HG03457 (cell line): Measurements from ENCODE around the gene PAX2.

Experiments used
- ATAC-seq: cut with Tn5 transposase; IDR thresholded peaks from one replicate; pipeline ENCODE4 v1.9.1; 2021; ENCODE audit warnings: moderate number of reproducible peaks; ENCODE audit not compliant: unreplicated experiment

PAX2 gene

DNA sequence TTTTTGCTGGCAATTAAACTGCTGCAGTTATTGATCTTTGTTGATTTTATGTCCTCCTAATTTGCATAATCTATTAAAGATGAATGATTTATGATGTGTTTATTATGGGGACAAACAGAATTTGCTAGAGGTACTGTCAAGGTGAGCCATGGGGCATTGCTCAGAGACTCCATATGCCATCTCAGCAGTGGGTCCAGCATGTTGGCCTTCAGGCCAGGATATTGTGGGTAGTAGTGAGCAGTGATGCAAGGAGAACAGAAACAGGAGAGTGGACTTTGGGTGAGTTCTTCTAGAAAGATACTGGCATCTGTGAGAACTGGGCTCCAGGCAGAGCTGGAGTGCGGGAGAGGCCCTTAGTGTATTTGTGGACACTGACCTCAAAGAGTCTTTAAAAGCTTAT, 65.9 kb downstream of the PAX2 start:
- no peak for ATAC-seq

DNA sequence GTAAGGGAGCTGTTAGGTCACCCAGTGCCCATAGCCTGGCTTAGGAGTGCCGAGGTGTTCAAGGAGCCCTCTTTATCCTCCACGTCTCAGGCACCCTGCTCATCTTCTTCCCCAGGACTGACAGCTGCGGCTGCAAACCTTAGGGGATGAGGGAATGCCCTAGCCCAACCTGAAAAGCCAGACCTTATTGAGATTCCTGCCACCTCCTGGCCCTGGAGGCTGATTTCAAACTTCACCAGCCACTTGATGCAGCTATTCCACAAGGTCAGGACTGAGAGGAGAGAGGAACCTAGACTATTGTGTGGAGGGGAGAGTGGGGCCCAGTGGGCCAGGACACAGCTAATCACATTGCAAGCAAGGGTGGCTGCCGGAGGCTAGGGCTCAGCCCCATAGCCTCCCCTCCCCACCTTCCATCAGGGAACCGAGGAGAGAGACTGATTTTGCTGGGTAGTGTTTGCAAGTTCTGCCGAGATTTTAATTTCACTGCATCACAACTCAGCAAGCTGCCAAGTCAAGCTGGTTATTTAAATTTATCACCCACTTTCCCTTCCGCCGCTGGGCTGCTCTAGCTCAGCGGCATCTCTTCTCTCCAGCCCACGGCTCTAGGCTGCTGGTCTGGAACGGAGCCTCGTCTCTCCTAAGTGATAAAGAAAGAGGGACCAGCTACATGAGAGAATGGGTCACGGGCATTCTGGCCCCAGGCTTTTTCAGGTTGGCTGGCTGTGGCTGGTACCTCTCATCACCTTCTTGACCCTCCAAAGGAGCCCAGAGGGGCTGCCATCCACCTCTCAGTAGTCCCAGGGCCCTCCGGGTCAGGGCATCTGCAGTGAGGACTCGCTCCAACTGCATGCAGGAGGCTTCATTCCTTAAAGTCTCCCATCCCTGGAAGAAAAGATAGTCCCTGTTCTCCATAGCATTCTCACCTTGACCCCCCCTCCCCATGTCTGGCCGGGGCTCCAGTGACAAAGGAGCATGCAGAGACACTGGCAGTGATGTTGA, 66.7 kb downstream of the PAX2 start:
- ATAC-seq: no peak

DNA sequence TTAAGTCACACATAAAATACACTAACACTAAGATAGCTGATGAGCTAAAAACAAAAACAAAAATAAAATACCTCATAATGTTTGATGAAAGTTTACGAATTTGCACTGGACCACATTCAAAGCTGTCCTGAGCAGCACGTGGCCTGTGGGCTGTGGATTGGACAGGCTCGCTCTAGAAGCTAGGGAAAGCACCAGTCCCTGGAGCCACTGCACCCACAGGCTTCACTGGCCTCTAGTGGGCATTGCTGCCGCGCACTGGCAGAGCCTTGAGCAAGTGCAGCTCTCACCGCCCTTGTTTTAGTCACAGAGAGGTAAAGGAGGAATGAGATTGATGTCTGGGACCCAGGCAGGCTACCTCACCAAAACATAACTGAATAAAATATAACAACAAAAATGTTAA, 67.6 kb downstream of the PAX2 start:
- no peak for ATAC-seq

DNA sequence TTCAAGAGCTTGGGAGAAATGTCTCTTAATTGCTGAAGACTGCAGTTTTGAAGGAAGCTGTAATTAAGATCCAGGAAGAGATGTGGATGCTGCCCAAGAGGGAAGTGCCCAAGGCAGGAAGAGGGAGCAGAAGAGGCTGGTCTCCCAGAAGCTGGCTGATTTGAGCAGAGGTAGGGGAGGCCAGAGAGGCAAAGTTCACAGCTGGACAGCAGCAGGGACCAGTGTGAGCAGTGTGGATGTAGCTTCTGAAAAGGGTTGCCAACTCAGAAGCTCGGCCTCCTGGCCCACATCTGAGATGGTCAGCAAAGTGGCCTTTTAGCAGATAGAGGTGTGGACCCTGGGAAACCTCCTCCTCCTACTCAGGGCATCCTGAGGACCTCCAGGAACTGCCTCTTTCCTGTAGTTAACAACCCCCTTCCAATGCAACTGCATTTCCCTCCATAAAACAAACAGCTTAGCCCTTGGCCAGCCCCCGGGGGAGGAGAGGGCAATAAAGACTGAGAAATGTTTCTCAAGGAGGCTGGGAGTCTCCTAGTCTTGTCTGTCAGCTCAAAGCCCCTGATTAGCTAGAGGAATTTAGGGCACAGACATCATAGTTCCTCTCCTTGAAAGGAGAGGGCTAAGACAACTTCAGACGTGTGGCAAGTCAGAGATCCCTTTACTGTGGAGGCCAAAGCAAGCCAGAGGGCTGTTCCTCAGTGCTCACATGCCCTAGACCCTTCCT, 69.5 kb downstream of the PAX2 start:
- no peak for ATAC-seq

DNA sequence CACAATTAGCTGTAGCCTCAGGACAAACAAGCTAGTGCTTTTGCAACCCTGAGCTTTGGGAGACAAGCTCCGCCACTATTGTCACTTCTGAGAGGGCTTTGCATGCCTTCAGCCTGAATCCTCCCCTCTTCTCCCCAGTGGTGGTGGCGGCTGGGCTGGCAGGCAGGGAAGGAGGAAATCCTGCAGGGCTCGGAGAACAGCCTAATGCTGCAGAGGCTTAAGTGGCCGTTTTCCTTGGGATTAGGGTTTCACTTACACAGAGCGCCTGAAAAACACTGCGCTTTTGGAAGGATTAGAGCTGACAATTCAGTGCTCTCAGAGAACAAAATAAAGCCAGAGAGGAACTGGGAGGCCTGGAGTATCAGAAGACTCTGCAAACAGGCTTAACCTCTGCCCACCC, 71.3 kb downstream of the PAX2 start:
- ATAC-seq: no peak

DNA sequence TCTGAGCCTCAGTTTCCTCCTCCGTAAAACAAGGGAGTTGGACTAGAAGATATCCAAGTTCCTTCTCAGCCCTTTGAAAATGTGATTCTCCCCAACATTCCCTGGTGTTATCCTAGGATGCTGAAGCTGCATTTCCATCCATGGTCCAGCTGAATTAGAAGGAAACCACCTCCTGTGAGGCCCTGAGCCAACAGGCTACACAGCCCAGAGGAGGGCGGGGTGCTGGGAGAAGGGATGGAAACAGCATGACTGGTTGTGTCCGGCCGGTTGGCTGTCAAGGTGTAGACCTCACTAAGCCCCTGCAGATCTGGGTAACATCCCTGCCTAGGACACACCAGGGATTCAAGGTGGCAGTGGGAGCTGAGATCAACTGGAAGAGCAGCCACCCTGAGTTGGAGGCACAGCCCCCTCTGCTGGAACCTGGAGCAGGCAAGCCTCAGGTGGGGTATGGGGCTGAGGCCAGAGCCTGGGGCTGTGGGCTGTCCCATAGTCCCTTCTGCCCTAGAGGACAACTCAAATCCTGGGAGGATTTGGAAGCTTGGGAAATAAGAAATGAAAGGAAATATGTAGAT, 72.0 kb downstream of the PAX2 start:
- ATAC-seq: no peak

DNA sequence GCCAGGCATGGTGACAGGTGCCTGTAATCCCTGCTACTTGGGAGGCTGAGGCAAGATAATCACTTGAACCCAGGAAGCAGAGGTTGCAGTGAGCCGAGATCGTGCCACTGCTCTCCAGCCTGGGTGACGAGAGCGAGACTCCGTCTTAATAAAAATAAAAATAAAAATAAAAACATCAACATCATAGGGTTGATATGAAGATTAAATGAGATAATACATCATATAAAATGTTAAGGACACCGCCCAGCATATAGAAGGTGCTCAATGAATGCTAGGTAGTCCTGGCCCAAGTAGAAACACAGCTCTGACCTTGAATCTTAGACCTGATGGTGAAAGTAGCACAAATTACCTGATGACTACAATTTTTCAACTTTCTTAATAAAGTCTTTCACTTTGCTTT, 74.0 kb downstream of the PAX2 start:
- ATAC-seq: no peak

DNA sequence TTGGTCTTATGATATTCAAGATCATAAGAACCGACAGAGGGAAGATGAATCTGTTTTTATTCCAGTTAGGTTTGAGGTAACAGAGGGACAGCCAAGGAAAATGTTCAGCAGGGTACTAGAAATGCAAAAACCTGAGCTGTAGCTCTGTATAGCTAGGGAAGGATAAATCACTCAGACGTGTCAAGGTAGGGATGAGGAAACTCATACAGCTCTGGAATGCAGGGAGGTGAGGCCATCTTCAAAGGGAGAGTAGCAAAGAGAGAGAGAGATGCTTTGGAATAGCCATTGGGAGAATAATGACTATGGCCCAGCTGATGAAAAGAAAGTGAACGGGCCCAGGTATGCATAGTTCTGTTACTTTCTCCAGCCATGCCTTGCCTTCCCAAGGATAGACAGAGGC, 77.8 kb downstream of the PAX2 start:
- ATAC-seq: no peak

DNA sequence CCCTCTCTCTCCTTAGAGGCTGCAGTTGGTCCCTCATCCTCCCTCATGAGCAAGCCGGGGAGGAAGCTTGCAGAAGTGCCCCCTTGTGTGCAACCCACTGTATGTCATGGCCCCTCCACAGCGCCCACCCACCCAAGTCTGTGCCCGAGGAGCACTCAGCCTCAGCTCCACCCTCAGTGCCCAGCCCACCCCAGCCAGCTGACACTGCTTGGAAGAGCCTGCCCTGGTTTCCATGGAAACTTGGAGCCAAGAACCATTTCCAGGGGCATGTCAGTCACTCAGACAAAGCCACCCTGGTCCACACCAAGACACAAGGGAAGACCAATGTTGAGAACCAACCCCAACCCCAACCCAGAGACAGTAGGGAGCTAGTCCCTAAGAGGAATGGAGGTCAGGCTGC, 79.5 kb downstream of the PAX2 start:
- no peak for ATAC-seq

DNA sequence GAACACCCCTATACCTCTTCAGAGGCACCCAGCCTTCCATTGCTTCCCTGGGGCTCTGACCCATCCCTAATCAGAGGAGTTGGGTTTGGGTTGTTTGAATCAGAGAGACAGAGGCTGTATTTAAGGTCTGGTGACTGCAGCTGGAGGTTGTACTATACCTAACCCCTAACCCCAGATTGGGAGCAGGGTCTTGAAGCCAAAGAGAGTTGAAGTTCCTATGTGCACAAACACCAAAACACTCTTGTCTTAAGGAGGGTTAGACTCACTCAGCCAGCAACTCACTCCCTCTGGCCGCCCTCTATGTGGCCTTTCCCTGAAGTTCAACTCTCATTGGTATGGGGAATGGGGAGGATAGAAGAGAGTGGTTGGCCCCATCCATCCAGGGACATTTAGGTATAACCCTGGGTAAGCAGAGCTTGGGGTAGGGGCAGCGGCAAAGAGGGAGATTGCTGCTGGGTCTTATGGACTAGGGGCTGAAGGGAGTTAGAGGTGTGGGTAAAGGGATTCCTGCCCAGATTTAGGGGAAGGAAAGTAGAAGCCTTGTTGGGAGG, 80.0 kb downstream of the PAX2 start:
- ATAC-seq: no peak

DNA sequence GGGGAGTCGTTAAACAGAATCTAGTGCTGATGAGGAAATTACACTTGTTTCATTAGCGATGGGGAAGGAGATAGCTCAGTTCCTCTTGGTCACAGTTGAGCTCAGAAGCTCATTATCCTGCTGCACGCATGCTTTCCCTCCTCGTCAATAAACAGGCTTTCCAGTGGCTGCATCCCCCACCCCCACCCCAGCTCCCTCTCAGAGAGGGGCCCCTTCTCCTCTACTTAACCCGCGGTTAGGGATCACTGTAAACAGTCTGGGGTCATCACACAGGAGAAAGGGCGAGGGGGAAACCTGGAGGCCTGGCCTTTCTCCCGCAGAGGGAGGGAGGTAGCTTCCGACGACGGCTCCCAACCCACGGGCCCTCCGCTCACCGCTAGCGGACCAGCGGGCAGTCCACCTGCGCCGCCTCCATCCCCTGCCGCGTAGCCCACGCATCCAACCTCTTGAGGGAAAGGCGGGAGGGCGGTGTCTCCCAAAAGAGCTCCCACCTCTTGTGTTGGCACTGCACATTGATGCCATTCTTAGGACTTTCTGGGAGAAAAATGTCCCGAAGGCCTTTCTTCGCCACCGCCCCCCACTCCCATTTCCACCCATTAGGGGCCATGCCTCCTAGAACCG, 80.8 kb downstream of the PAX2 start:
- ATAC-seq: no peak

DNA sequence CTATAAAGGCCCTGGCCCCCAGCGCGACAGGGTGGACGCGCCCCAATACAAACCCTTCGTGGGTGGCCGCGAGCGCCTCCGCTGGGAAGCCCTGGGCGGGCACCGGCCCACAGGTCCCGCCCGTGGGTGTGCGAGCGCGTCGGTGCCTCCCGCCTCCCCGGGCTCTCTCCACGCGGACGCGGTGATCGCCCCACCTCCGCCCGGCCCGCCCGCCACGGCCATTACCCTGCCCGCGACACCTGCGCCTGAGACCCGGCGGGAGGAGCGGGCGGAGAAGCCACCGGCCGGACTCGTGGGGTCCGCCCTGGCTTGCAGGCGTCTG, 81.2 kb downstream of the PAX2 start:
- no peak for ATAC-seq

DNA sequence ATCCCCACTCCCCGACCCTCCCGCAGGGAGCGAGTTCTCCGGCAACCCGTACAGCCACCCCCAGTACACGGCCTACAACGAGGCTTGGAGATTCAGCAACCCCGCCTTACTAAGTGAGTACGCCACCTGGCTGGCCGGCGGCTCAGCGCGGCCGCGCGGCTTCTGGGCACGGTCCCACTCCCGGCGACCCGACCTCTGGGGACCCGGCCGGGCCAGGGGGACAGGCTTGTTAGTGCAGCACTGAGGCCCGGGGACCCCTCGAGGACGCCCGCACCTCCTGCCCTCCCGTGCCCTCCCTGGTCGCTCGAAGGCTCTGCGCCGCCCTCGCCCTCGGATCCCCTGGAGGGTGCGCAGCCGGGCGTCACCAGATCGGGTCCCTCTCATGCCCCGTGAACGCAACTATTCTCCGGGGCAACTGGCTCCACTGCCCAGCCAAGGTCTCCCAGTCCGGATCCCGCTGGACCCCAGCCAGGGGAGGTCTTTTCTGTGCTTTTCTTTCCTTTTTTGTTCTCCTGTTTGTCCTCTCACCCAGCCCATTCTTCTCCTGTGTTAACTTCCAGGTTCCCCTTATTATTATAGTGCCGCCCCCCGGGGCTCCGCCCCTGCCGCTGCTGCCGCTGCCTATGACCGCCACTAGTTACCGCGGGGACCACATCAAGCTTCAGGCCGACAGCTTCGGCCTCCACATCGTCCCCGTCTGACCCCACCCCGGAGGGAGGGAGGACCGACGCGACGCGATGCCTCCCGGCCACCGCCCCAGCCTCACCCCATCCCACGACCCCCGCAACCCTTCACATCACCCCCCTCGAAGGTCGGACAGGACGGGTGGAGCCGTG, 81.8 kb downstream of the PAX2 start:
- ATAC-seq: no peak

DNA sequence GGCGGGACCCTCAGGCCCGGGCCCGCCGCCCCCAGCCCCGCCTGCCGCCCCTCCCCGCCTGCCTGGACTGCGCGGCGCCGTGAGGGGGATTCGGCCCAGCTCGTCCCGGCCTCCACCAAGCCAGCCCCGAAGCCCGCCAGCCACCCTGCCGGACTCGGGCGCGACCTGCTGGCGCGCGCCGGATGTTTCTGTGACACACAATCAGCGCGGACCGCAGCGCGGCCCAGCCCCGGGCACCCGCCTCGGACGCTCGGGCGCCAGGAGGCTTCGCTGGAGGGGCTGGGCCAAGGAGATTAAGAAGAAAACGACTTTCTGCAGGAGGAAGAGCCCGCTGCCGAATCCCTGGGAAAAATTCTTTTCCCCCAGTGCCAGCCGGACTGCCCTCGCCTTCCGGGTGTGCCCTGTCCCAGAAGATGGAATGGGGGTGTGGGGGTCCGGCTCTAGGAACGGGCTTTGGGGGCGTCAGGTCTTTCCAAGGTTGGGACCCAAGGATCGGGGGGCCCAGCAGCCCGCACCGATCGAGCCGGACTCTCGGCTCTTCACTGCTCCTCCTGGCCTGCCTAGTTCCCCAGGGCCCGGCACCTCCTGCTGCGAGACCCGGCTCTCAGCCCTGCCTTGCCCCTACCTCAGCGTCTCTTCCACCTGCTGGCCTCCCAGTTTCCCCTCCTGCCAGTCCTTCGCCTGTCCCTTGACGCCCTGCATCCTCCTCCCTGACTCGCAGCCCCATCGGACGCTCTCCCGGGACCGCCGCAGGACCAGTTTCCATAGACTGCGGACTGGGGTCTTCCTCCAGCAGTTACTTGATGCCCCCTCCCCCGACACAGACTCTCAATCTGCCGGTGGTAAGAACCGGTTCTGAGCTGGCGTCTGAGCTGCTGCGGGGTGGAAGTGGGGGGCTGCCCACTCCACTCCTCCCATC, 82.7 kb downstream of the PAX2 start:
- no peak for ATAC-seq

DNA sequence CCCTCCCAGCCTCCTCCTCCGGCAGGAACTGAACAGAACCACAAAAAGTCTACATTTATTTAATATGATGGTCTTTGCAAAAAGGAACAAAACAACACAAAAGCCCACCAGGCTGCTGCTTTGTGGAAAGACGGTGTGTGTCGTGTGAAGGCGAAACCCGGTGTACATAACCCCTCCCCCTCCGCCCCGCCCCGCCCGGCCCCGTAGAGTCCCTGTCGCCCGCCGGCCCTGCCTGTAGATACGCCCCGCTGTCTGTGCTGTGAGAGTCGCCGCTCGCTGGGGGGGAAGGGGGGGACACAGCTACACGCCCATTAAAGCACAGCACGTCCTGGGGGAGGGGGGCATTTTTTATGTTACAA, 83.3 kb downstream of the PAX2 start:
- ATAC-seq: no peak

DNA sequence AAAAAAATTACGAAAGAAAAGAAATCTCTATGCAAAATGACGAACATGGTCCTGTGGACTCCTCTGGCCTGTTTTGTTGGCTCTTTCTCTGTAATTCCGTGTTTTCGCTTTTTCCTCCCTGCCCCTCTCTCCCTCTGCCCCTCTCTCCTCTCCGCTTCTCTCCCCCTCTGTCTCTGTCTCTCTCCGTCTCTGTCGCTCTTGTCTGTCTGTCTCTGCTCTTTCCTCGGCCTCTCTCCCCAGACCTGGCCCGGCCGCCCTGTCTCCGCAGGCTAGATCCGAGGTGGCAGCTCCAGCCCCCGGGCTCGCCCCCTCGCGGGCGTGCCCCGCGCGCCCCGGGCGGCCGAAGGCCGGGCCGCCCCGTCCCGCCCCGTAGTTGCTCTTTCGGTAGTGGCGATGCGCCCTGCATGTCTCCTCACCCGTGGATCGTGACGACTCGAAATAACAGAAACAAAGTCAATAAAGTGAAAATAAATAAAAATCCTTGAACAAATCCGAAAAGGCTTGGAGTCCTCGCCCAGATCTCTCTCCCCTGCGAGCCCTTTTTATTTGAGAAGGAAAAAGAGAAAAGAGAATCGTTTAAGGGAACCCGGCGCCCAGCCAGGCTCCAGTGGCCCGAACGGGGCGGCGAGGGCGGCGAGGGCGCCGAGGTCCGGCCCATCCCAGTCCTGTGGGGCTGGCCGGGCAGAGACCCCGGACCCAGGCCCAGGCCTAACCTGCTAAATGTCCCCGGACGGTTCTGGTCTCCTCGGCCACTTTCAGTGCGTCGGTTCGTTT, 83.9 kb downstream of the PAX2 start:
- no peak for ATAC-seq

DNA sequence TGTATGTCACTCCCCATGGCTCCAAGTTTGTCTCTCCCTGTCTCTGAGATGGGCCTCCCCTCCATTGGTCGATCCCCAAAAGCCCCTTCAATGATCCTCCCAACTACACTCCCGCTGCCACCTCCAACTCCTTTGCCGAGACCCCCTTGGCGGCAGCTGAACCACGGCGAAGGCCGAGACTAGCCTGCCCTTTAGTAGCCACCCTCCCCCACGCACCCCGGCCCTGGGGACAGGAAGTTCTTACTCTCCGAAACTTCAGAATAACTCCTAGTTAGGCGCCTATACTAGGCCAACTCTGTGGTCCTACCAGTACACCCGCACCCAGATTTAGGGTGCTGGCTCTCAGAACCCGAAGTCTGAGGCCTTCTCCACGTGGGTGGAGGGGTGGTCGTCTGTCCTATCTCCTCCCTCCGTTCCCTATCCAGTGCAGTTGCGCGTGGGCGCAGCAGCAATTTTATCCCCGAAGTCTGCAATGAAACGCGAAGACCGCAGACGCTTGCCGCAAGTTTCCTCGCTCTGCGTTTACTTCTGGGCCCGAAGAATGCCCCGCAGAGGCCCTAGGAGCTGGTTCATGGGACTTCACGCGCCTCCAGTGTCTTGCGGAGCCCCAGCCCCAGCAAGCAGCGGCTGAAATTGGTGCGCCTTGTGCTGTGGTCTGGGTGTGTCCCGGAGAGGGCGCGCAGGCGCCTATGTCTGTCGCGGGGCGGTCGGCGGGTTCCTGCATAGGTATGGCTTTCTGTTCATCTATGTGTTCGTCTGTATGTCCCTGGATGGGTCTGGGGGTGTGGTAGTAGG, 84.7 kb downstream of the PAX2 start:
- ATAC-seq: no peak

DNA sequence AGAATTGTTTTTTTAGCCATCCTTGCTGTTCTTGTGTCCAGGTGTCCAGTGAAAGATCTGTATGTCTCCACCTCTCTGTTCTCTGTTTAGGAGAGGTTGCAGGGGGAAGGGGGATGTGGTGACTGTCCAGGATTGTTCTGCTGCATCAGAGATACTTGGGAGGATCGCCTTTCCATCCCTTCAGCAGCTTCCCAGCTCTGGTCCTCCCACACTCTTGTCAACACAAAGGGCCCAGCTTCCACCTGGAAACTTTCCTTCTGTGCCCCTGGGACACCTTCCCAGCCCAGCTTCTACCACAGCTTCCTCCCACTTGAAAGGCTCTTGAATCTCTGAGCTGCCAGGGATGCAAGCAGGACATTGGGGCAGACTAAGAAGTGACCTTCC, 85.3 kb downstream of the PAX2 start:
- no peak for ATAC-seq
